Colon (tissue), 2 donors: ENCODE data around the gene CYBA.
"Not testable (repeated sequence)": the region's sequence is repeated elsewhere in the genome, so short reads cannot be mapped to it uniquely, and the experiment has no call there.

Experiments
- FAIRE-seq: peaks from 2 replicates; lab custom pipeline; 2012; peaks lifted over from hg19 to GRCh38; lab: Jason Lieb, UNC
- donor health status: control.
- donor health status: control.

CYBA gene

DNA sequence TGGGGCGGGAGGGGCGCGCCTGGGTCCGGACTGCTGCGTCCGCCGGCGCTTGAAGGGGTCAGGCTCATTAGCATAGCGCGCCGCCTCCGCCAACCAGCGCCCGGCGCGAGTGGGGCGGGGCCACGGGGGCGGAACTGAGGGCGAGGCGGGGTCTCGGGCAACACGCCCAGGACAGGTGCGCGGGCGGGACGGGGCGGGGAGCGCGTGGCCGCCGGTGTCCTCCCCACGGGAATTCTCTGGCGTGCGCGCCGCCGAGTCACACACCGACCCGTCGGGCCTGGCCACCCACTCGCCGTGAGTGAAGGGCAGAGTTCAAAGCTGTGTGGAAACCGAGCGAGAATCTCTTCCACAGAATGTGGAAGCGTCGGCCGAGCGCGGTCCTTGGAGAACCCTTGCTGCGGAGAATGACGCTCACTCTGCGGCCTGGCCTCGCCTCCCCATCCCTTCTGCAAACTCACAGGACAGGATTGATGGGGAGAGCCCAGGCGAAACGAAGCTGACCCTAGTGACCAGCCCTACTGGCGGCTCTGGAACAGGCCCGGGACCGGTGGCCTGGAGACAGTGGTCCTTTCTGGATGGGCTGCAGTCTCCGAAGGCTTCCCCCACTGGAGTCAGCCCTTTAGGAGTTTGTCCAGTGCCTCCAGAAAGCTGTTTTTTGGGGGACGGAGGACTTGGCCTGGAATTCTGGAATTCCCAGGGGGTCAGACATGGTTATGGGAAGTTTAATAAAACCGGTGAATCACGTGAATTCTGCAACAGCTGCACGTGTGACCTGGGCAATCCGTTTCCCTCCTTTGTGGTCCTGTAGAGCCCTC lies 35.8 kb upstream of the CYBA start, which contains the start of gene SNAI3:
Gene SNAI3, minus strand, starts transcription at position 69 of the 815 bp plus-strand sequence. CDS start 101 bp downstream, outside the sequence.
- FAIRE-seq: no peak

DNA sequence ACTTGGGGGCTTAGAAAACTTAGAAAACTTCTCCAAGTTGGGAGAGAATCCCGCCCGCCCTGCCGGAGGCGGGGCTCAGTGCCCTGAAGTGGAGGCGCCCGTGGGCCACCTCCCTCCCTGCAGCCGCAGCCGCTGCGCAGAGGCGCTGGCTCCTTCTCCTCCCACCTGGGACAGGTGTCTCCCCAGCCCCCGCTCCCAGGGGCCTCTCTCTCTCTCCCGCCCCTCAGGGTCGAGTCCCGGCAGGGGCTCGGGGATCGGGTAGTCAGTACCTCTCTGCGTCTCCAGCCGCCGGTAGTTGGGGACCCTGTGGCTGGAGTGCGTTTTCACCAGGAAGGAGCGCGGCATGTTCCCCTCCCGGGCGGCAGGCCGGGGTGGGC lies 35.2 kb upstream of the CYBA start:
- no peak for FAIRE-seq

DNA sequence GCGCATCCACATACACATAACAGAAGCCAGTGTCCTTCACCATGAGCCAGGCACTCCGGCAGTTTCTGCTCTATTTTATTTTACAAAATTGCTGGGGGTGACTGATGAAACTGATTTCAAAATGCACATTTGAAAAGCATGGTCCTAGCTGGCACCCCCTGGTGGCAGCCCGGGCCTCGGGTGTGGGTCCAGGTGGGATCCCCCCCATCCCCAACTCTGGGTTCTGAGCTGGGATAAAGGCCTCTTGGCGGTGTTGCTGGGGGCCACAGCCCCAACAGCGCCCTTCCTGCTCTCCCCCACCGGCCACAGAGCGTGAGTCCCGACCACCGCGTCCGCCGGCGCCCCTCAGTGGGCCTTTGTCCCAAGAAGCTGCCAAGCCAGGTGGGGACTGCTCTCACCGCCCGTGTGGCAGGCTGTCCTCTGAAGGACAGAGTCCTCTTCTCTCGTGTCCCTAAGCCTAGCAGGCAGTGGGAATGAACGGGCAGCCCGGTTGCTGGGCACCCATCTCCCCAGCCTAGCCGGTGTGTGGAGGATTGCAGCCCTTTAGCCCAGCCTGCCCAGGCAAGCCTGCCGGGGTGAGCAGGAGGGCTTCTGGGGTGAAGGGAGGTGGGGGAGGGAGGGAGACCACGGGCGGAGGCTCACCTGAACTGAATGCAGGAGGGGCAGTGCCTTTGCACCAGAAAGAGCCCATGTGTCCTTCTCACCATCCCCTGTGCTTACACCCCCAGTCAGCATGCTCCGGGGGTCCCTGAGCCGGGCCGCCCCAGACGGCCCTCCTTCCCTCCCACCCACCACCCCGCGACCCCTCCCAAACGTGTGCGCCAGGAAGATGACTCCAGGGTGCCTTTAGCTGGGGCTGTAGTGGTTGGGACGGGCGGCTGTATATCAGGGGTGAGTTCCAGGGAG lies 34.6 kb upstream of the CYBA start:
- FAIRE-seq: no peak

DNA sequence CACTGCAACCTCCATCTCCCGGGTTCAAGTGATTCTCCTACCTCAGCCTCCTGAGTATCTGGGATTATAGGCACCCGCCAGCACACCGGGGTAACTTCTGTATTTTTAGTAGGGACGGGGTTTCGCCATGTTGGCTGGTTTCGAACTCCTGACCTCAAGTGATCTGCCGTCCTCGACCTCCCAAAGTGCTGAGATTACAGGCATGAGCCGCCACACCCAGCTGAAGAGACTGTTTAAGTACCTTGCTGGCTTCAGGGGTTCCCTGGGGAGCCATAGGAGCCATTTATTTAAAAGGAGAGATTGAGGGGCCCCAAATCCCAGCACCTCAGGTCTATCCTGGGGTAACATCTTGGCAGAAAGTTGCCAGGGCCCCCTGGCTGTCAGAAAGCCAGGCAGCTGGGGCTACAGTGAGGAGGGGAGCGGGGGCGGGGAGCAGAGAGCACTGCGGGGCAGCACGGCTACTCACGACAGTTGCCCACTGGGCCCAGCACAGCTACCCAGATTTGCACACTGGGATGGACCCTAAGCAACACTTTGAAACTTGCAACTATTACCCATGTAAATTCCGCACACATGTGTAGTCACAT lies 33.8 kb upstream of the CYBA start:
- FAIRE-seq: no peak

DNA sequence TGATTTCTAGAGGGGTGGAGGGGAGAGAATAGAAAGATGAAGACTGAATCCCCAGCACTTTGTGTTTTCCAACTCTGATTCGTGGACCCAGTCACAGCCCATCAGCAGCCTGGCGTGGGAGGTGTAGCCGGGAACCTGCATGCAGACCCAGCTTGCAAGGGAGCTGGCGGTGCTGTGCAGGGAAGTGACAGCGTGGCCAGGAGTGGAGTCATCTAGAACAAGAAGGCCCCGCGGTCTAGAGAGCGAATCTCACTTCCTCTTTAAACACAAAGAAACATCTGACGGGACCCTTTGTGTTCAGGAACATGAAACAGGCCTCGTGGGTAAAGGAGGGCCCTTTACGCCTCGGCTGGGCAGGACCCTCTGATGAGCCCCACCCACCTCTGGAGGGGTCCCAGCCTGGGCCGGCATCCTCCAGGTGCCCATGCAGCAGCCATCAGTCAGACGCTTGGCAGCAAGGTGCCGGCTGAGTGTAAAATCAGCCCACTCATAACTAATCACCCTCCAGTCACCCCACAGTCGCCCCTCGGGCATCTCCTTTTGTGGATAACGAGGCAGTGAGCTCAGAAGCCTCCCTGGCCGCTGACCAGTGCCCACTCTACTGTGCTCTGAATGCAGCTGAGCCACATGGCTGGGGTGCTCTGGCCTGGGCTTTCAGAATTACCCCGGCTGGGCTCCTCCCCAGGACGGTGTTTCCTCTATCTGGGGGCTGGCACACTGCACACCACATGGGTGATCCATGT lies 31.0 kb upstream of the CYBA start:
- FAIRE-seq: no peak

DNA sequence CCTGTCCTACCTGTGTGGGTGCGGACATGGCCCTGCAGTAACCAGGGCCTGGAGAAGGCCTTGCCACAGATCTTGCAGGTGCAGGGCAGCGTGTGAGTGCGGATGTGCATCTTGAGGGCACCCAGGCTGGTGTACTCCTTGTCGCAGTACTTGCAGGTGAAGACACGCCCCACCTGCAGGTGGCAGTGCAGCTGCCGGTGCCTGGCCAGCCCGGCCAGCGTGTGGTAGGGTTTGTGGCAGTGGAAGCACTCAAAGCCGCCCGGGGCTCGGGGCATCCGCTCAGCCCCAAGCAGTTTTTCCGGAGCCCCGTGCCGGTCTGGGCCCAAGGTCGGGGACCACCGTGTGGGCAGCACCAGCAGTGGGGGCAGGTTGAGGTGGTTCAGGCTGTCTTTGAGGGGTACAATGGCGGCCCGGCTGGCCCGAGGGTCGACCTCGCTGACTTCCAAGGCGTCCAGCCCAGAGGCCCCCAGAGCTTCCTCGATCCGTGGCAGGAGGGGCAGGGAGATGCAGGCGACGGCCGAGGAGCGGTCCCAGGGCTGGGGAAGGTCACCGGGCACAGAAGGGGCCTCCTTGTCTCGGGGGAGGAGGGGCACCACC lies 30.3 kb upstream of the CYBA start:
- no peak for FAIRE-seq

DNA sequence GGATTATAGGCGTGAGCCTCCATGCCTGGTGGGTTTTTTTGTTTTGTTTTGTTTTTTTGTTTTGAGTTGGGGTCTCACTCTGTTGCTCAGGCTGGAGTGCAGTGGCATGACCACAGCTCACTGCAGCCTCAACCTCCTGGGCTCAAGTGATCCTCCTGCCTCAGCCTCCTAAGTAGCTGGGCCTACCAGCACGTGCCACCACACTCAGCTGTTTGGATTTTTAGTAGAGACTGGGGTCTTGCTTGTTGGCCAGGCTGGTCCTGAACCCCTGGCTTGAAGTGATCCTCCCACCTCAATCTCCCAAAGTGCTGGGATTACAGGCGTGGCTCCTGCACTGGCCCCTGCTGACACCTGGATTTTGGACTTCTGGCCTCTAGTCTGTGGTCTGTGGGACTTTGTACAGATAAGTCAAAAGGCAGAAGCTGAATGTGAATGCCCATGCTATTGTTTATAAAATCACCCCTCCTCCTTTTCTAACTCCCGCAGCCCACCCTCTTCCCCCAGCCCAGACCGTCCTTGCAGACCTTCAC lies 29.8 kb upstream of the CYBA start:
- FAIRE-seq: no peak

DNA sequence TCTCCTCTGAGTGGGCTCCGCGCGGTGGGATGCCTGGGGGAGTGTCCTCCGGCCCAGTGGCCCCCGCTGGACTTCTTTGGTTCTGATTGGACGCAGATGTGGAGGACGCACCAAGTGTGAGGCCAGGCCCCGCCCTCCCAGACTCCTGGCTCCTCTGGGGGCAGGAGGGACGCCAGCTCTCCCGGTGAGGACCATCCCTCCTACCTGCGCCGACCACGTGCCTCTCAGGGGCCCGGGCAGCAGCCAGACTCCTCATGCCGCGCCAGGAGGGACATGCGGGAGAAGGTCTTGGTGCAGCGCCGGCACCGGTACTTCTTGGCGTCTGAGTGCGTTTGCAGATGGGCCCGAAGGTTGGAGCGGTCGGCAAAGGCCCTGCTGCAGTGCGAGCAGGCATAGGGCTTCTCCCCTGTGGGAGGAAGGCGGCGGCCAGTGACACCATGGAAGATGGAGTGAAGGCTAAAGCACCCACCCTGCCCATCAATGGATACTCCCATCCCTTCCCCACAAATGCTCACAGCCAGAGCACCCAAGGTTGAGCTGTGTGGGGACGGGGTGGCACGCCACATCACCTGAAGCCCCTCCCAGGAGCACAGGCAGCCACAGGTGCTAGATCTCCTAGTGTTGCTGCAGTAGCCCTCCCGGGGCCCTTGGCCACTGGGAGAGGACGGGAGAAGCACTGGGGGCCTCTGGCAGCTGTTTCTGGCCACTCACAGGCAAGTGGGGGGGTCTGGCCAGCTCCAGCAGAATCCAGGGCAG lies 27.5 kb upstream of the CYBA start:
- no peak for FAIRE-seq

DNA sequence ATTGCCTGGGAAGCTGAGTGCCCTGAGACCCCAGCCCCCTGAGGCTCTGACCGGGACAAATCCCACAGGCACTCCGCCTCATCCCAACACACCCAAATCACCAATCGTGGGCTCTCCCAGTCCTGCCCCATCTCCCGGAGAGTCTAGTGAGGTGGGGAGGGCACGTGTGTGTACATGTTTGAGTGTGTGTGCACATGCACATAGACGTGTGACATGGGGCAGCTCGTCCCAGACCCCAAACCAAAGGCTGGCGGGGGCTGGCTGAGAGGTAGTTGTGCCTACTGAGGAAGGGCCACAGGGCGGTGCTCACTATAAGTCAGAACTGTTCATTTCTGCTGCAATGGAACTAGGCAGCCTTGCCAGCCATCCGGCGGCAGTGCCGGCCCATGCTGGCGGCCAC lies 26.9 kb upstream of the CYBA start:
- FAIRE-seq: no peak

DNA sequence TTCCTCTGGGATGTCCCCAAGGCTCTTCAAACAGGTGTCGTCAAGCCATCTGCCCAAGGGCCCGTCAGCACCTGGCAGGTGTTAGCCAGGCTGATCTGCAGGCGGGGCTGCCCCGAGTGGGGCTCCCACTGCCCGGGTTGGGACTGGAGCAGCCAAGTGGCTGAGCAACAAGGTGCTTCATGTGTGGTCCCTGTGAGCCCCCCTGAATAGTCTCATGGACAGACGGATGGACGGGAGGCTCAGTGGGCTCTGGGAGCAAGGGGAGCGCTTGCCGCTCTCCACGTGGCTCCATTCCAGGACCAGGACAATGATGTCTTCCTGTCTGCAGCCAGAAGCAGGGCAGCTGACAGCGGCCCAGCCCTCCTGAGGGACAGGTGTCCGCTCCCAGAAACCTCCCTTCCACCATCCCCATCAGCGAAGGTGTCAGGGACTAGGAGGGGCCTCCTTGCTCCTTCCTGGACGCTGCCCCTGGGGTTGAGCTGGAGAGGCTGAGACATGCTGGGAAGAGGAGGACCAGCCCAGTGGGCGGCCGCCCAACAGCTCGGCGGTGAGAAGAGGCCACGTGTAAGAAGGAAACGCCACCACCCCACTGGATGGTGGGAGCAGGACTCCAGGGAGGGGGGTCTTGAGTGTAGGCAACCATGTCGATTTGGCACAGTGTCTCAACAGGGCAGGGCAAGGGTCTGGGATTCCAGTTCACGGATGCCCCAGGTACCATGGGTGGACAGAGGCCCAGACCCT lies 25.8 kb upstream of the CYBA start:
- FAIRE-seq: no peak

DNA sequence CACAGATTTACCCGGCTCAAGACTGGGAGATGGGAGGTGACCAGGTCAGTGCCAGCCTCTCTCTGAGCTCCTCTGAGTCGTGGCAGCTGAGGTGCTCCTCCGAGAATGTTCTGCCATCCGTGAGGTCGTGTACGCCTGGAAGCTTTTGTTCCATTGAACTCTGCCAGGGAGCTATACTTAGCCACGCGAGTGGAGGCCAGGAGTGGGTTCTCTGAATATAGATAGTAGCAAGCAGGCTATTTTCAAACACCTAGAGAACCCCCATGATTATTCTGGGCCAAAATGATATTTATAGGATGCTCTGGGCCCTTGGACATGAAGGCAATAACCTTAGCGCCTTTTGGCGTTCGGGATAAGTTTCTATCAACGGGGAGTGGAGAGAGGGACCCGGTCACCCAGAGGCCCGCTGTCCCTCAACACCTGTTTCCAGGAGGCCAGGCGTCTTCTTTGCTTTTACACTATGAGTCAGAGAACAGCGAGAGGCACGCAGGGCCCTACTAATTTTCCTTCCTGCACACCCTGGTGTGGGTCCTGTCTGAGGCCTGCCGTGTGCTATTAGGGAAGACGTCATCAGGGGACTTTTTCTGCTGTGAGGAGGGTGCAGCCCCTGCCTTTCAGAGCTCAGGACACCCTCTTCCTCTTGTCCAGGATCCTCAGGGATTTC lies 23.0 kb upstream of the CYBA start:
- FAIRE-seq: no peak

DNA sequence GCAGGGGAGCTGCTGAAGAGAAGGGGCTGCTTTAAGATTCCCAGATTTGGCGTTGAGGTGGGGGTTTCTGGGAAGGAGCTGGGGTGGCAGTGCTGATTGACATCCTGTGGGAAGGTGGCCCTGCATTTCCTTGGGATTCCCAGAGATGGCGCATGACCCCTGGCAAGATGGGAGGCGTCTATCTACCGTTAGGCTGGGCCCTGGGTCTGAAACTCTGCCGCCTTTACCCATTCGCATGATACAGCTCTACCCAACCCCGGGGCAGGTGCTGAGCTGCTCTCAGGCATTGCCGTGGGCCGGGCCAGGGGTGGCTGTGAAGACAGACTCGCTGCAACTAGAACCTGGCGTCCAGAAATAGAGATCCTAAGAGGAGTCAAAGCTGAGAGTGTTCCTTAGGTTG lies 21.9 kb upstream of the CYBA start:
- no peak for FAIRE-seq

DNA sequence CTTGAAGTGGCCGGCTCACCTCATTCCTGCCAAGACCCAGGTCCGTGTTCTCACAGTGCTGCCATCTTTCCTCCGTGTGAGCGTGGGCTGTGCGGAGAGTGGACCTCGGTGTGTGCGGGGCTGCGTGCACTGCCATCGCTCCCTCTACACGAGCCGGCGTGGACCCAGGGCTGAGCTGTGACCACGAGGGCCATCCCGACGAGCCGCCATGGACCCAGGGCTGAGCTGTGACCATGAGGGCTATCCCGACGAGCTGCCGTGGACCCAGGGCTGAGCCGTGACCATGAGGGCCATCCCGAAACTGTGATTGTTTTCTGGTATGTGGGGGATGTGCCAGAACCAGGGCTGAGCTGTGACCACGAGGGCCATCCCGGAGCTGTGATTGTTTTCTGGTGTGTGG lies 21.0 kb upstream of the CYBA start:
- FAIRE-seq: no peak

DNA sequence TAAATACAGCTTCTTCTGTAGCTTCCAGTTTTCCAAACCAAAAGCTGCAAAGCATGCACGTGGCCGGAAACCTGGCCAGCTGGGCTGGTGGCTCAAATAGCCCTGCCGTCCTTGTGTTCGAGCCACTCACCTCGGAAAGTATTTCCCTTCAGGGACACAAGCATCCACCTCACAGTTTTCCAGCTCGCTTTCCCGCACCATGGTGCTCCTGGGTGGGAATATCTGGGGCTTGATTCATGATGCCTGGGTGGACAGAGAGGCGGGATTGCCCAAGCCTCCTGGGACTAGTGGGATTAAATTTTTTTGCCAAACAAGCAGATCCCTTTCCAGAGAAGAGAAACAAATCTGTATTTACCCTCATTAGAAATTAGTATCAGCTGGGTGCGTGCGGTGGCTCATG lies 19.1 kb upstream of the CYBA start:
- no peak for FAIRE-seq

DNA sequence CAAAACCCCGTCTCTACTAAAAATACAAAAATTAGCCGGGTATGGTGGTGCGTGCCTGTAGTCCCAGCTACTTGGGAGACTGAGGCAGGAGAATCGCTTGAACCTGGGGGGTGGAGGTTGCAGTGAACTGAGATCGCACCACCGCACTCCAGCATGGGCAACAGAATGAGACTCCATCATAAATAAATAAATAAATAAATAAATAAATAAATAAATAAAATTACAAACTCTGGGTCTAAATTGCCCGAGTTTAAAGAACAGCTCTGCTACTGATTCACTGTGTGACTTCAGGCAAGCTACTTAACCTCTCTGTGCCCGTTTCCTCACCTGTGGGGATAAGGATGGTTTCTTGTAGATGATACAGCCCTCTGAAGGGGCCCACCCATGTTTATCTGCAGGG lies 18.6 kb upstream of the CYBA start:
- FAIRE-seq: not testable (repeated sequence)

DNA sequence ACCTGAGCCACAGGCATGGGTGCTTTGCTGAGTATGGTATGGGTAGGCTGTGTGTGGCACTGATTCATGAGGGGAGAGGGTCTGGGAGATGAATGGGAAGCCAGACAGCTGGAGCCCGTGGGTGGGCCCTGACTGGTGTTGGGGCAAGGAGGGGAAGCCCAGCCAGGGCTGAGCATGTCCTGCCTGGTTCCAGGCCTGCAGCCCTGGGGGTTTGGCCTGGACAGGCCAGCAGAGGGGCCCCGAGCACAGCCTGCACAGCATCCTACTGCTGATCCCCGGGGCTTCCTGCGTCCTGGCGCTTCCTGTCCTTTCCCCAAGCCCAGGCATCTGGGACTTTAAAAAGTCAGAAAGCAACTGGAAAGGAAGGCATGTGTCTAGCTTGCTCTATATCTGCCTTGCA lies 16.6 kb upstream of the CYBA start:
- FAIRE-seq: no peak

DNA sequence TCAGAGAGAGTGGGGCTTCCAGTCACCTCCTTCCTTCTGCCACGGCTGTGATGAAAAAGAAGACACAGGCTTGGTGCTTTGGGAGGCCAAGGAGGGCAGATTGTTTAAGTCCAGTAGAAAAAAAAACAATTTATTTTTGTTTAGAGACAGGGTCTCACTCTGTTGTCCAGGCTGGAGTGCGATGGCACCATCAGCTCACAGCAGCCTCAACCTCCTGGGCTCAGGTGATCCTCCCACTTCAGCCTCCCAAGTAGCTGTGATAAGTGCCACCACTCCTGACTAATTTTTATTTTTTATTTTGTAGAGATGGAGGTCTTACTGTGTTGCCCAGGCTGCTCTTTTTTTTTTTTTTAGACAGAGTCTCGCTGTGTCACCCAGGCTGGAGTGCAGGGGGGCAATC lies 14.7 kb upstream of the CYBA start:
- FAIRE-seq: no peak

DNA sequence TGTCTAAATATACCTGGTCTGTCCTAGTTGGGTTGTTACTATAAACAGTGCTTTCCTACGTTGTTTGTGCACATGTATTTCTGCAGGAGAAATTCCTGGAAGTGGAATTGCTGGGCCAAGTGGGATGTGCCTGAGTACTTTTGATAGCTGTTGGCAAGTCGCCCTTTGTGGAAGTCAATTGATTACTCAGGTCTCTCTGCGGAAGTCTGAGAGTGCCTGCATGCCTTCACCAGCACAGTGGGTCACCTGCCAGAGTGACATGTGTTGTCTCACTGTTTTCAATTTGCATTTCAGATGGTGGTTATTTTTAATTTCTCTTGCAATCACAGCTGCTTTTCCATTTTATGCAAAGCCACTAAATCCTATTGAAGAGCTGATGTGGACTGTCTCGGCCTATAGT lies 14.3 kb upstream of the CYBA start:
- no peak for FAIRE-seq

DNA sequence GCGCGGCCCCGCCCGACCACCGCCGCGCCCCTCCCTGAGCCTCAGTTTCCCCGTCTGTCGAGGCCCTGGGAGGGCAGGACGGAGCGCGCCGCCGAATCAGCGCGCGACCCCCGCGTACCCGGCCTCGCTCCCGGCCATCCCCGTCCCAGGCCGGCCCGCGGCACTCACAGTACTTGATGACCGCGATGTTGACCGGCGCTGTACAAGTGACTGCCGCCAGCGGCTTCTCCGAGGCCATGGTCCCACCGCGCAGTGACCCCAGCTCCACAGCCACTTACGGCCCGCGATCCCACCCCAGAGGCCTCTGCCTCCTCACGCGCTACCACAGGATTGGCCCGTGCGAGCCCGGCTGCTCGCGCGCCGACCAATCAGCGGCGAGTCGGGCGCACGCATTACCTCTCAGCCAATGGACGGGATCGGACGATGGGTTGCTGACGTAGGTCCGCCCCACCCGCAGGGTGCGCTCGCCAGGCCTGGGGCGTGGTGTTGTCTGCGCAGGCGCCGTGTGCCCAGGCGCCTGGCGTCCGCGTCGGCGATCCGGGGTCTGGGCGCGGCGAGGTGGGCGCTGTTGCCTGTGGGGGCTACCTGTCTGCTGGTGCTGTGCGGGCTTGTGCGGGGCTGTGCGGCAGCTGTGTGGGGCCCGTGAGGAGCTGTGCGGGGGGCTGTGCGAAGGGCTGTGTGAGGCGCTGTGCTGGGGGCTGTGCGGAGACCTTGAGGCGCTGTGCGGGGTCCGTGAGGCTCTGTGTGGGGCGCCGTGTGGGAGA lies 12.2 kb upstream of the CYBA start, which contains the start of gene MVD:
Gene MVD, minus strand, starts transcription at position 249 of the 764 bp plus-strand sequence. Its CDS starts 11 bp downstream, at position 238.
- no peak for FAIRE-seq
